ENCODE data around the gene RNF207.

RNF207 gene

GRCh38 chr1:6243993-6244392, 38.1 kb downstream of the RNF207 start, which contains the start of gene HES3:
Gene HES3 (plus strand): TSS chr1:6244179. CDS start chr1:6244366, 187 bp downstream.
- no peak within 1 kb of the TSS for H3K4me3 ChIP-seq (replicated peaks; ENCODE audit: insufficient read depth, low read length)

DNA sequence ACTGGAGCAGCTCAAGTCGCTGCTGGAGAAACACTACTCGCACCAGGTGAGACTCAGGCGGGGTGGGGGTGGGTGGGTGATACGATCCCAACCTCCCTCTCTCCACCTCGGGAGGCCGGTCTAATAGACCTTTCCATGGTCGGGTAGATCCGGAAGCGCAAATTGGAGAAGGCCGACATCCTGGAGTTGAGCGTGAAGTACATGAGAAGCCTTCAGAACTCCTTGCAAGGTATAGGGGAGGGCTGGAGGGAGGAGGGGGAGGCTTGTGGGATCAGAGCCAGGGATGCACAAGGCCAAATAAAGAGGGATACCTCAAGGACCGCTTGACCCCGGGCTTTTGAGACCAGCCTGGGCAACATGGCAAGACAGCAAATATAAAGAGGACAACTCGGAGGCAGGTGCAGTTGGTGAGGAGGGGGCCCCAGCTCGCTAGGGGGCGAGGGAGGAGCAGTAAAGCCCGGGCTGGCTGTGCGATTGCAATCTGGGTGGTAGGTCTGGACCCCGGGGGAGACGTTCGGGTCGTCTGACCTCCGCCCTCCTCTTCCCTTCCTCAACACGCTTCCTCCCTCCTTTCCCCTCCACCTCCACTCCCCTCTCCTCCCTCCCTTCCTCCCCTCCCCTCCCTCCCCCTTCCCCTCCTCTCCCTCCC, 38.6 kb downstream of the RNF207 start:
- Histone ChIP-seq H3K4me3 (replicated peaks; ENCODE audit: insufficient read depth, low read length) (no peak overlapping the region), H3K27me3 (ENCODE audit: insufficient read depth, poor library complexity, severe bottlenecking) (peaks cover 59% of the 10 kb centered on the region), H3K27ac (replicated peaks) (no peak overlapping the region)
- TF ChIP-seq GABPA (IDR thresholded peaks at IDR 0.05; ENCODE audit: low read depth) (no peak), SPI1 (IDR thresholded peaks at IDR 0.05; ENCODE audit: borderline replicate concordance, low read depth) (no peak), REST (IDR thresholded peaks at IDR 0.05; ENCODE audit: insufficient replicate concordance, low read depth) (no peak), POLR2AphosphoS5 (IDR thresholded peaks at IDR 0.05; ENCODE audit: low read depth) (no peak)
- TF ChIP-seq, protein P1, sequence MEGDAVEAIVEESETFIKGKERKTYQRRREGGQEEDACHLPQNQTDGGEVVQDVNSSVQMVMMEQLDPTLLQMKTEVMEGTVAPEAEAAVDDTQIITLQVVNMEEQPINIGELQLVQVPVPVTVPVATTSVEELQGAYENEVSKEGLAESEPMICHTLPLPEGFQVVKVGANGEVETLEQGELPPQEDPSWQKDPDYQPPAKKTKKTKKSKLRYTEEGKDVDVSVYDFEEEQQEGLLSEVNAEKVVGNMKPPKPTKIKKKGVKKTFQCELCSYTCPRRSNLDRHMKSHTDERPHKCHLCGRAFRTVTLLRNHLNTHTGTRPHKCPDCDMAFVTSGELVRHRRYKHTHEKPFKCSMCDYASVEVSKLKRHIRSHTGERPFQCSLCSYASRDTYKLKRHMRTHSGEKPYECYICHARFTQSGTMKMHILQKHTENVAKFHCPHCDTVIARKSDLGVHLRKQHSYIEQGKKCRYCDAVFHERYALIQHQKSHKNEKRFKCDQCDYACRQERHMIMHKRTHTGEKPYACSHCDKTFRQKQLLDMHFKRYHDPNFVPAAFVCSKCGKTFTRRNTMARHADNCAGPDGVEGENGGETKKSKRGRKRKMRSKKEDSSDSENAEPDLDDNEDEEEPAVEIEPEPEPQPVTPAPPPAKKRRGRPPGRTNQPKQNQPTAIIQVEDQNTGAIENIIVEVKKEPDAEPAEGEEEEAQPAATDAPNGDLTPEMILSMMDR (IDR thresholded peaks at IDR 0.05; ENCODE audit: insufficient read depth, low read length), result no peak
- no peak for DNase-seq (ENCODE audit: low read depth in 1 of 2, low spot score in 1 of 2)

More at GRCh38 chr1:6243993-6244392, 38.1 kb downstream of the RNF207 start, which contains the start of gene HES3:
- DNase-seq (ENCODE audit: low read depth in 1 of 2, low spot score in 1 of 2), result no peak
- TF ChIP-seq REST (IDR thresholded peaks at IDR 0.05; ENCODE audit: insufficient replicate concordance, low read depth) (no peak), POLR2AphosphoS5 (IDR thresholded peaks at IDR 0.05; ENCODE audit: low read depth) (no peak)
- Histone ChIP-seq H3K27me3 (ENCODE audit: insufficient read depth, poor library complexity, severe bottlenecking) (peaks cover 57% of the 10 kb centered on the region), H3K27ac (replicated peaks) (no peak within 1 kb of the TSS)

GRCh38 chr1:6245086-6245868, 39.4 kb downstream of the RNF207 start:
- TF ChIP-seq SPI1 (IDR thresholded peaks at IDR 0.05; ENCODE audit: borderline replicate concordance, low read depth), result peak; percentile 6; the same call in 1 of the 2 replicates
- TF ChIP-seq, protein P1 (IDR thresholded peaks at IDR 0.05; ENCODE audit: insufficient read depth, low read length), result peak; percentile 92
- no peak for TF ChIP-seq POLR2AphosphoS5 (IDR thresholded peaks at IDR 0.05; ENCODE audit: low read depth)
- TF ChIP-seq REST (IDR thresholded peaks at IDR 0.05; ENCODE audit: insufficient replicate concordance, low read depth), result peak; percentile 98
- no peak for TF ChIP-seq GABPA (IDR thresholded peaks at IDR 0.05; ENCODE audit: low read depth)
- Histone ChIP-seq H3K27ac (replicated peaks) (no peak overlapping the region), H3K27me3 (ENCODE audit: insufficient read depth, poor library complexity, severe bottlenecking) (peaks cover 58% of the 10 kb centered on the region), H3K4me3 (replicated peaks; ENCODE audit: insufficient read depth, low read length) (no peak overlapping the region)
- peak; percentile 75 to 81 for DNase-seq (ENCODE audit: low read depth in 1 of 2, low spot score in 1 of 2)
